Measurements from ENCODE around the gene SNX14.

DNA sequence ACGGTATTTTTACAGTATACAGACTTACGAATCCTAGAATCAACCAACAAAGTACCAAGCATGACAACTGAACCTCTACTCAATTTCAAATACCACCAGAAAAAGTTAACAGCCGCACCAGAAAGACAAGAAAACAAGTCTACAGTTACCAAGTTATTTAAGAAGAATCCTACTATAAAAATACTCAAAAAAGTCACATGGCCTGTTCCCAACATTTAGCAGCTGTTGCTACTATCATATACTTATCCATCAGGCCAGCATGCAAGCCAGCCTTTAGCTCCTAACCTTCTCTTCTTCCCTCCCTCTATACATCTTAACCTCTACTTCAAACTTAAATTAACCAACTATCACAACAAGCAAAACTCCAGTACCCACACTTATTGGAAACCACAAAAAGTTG, 47.2 kb upstream of the SNX14 start:
- TF ChIP-seq TEAD4 (IDR thresholded peaks at IDR 0.05; ENCODE audit: borderline replicate concordance, insufficient read depth) (no peak), RCOR1 (IDR thresholded peaks at IDR 0.05; ENCODE audit: low read length) (no peak), TAF1 (IDR thresholded peaks at IDR 0.05; ENCODE audit: borderline replicate concordance, low read depth, low read length) (no peak), EZH2phosphoT487 (IDR thresholded peaks at IDR 0.05; ENCODE audit: borderline replicate concordance, low read depth) (no peak), POLR2AphosphoS5 (IDR thresholded peaks at IDR 0.05; ENCODE audit: low read depth, low read length) (no peak), RFX5 (IDR thresholded peaks at IDR 0.05; ENCODE audit: low read length) (no peak), JUND (IDR thresholded peaks at IDR 0.05) (no peak), EP300 (IDR thresholded peaks at IDR 0.05; ENCODE audit: borderline replicate concordance in 1 of 2, low read depth in 1 of 2, low read length in 1 of 2) (no peak)
- TF ChIP-seq, protein P1, sequence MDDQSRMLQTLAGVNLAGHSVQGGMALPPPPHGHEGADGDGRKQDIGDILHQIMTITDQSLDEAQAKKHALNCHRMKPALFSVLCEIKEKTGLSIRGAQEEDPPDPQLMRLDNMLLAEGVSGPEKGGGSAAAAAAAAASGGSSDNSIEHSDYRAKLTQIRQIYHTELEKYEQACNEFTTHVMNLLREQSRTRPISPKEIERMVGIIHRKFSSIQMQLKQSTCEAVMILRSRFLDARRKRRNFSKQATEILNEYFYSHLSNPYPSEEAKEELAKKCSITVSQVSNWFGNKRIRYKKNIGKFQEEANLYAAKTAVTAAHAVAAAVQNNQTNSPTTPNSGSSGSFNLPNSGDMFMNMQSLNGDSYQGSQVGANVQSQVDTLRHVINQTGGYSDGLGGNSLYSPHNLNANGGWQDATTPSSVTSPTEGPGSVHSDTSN (IDR thresholded peaks at IDR 0.05) = no peak
- TF ChIP-seq, protein P2, sequence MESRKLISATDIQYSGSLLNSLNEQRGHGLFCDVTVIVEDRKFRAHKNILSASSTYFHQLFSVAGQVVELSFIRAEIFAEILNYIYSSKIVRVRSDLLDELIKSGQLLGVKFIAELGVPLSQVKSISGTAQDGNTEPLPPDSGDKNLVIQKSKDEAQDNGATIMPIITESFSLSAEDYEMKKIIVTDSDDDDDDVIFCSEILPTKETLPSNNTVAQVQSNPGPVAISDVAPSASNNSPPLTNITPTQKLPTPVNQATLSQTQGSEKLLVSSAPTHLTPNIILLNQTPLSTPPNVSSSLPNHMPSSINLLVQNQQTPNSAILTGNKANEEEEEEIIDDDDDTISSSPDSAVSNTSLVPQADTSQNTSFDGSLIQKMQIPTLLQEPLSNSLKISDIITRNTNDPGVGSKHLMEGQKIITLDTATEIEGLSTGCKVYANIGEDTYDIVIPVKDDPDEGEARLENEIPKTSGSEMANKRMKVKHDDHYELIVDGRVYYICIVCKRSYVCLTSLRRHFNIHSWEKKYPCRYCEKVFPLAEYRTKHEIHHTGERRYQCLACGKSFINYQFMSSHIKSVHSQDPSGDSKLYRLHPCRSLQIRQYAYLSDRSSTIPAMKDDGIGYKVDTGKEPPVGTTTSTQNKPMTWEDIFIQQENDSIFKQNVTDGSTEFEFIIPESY (IDR thresholded peaks at IDR 0.05; ENCODE audit: borderline replicate concordance, low read depth) = no peak
- TF ChIP-seq, protein P3, sequence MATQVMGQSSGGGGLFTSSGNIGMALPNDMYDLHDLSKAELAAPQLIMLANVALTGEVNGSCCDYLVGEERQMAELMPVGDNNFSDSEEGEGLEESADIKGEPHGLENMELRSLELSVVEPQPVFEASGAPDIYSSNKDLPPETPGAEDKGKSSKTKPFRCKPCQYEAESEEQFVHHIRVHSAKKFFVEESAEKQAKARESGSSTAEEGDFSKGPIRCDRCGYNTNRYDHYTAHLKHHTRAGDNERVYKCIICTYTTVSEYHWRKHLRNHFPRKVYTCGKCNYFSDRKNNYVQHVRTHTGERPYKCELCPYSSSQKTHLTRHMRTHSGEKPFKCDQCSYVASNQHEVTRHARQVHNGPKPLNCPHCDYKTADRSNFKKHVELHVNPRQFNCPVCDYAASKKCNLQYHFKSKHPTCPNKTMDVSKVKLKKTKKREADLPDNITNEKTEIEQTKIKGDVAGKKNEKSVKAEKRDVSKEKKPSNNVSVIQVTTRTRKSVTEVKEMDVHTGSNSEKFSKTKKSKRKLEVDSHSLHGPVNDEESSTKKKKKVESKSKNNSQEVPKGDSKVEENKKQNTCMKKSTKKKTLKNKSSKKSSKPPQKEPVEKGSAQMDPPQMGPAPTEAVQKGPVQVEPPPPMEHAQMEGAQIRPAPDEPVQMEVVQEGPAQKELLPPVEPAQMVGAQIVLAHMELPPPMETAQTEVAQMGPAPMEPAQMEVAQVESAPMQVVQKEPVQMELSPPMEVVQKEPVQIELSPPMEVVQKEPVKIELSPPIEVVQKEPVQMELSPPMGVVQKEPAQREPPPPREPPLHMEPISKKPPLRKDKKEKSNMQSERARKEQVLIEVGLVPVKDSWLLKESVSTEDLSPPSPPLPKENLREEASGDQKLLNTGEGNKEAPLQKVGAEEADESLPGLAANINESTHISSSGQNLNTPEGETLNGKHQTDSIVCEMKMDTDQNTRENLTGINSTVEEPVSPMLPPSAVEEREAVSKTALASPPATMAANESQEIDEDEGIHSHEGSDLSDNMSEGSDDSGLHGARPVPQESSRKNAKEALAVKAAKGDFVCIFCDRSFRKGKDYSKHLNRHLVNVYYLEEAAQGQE (IDR thresholded peaks at IDR 0.05; ENCODE audit: low read depth, low read length) = no peak
- TF ChIP-seq, protein P4, sequence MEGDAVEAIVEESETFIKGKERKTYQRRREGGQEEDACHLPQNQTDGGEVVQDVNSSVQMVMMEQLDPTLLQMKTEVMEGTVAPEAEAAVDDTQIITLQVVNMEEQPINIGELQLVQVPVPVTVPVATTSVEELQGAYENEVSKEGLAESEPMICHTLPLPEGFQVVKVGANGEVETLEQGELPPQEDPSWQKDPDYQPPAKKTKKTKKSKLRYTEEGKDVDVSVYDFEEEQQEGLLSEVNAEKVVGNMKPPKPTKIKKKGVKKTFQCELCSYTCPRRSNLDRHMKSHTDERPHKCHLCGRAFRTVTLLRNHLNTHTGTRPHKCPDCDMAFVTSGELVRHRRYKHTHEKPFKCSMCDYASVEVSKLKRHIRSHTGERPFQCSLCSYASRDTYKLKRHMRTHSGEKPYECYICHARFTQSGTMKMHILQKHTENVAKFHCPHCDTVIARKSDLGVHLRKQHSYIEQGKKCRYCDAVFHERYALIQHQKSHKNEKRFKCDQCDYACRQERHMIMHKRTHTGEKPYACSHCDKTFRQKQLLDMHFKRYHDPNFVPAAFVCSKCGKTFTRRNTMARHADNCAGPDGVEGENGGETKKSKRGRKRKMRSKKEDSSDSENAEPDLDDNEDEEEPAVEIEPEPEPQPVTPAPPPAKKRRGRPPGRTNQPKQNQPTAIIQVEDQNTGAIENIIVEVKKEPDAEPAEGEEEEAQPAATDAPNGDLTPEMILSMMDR (IDR thresholded peaks at IDR 0.05) = no peak

All from SK-N-SH (cell line).